ENCODE measurements around the gene SLTM.
"Not testable (repeated sequence)": the region's sequence is repeated elsewhere in the genome, so short reads cannot be mapped to it uniquely, and the experiment has no call there.

SLTM gene

DNA sequence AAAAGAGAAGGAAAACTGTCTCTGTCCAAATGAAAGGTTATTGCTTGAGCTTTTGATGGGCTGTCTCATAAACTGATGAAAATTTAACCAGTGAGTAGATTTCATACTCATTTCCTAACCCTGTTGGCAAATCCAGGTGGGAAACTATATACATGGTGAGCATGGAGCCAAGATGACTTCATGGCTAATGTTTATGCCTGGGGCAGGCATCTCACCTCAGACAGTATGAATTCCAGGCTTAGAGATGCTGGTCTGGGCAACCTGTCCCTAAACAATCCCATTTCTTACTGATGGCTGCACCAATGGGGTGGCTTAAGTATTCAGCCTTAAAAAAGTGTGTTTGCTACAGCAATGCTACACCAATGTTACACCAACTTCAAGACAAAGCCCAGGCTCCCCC lies 58.1 kb downstream of the SLTM start:
- DNase-seq: no peak

DNA sequence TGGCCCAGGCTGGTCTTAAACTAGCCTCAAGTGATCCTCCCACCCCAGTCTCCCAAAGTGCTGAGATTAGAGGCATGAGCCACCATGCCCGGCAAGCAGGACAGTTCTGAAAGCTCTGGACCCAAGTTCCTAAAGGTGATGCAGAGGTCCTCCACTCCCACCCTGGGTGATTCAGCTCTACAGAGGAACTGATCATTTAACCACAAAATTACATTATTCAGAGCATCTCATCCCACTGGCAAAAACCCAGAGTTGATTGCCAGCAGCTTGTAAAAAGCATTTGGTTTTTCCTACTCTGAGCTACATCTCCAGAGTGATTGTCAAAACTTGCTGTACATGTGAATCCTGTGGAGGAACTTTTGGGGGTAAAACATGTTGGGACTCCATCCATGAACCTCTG lies 60.2 kb downstream of the SLTM start:
- DNase-seq: no peak

DNA sequence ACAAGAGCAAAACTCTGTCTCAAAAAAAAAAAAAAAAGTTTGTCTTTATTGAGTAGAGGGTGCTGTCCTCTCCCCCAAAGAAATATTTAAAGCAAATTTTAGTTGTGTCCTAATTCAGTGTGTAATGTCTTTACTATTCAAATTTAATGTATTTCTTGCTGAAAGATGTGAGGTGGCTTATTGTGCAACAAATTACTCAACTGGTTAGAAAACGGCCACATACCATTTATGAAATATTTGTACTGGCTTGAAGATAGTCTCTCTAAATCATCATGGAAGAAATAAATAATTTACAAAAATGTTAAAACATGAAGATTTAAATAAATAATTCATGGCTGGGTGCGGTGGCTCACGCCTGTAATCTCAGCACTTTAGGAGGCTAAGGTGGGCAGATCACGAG lies 63.0 kb downstream of the SLTM start:
- no peak for DNase-seq

DNA sequence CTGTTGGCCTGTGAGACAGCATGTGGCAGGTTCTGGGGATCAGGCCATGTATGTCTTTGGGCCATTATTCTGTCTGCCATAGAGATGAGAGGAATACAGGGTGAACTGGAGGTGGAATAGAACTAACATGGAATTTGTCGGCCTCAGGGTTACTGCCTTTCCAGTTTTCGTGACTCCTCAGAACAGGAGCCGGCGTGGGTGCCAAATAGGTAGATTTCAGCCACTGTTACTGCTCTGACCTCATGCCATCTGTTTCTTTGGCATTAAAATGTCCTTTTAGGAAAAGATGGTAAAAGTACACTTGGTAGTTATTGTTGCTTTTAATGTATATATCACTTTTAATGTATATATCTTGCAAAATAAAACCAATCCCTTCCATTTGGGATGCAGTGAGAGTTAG lies 65.6 kb downstream of the SLTM start:
- DNase-seq: no peak

DNA sequence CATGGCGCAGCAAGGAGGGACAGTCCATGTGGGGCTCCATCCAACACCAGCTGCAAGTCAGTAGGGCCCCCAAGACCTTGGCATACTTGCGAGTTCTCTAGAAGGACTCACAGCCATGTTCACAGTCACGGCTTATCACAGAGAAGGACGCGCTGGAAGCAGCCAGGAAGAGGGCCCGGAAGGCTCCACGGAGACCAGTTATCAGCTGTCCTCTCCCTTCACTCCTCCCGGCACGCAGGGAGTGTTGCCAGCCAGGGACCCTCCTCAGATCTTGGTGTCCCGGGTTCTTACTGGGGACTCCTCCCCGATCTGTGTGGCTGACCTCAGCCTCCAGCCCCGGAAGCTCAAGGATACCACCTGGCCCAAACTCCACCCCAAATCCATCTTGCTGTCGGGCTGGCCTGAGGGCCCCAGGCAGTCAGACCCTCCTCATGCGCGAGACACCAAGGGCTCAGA lies 68.0 kb downstream of the SLTM start:
- DNase-seq: no peak

DNA sequence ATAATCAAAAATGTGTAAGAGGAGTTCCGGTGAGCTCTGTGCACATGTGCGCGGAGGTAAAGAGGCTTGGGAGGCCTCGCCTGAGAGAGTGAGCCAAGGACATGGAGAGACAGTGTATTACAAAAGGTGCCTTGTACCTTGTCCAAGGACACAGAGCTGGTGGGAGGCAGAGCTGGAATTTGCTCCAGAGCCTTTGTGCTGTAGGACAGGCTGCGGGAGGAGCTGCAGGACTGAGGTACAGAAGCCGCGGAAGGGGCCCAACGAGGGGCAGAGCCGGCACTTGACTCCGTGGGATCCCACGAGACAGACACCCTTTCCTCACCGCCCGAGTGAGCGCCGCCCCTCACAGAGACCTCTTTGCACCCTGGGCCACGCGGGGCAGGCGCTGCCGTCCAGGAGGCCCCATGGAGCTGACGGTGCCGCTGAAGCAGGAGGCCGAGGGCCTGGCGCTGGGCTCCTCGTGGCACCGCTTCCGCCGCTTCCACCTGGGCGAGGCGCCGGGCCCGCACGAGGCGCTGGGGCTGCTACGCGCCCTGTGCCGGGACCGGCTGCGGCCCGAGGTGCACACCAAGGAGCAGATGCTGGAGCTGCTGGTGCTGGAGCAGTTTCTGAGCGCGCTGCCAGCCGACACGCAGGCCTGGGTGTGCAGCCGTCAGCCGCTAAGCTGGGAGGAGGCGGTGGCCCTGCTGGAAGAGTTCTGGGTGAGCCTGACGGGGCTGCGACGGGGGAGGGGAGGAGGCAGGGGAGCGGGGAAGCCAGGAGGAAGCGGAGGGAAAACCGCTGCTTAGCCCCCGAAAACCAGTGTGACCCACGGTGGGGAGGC lies 68.7 kb downstream of the SLTM start:
- DNase-seq: no peak

DNA sequence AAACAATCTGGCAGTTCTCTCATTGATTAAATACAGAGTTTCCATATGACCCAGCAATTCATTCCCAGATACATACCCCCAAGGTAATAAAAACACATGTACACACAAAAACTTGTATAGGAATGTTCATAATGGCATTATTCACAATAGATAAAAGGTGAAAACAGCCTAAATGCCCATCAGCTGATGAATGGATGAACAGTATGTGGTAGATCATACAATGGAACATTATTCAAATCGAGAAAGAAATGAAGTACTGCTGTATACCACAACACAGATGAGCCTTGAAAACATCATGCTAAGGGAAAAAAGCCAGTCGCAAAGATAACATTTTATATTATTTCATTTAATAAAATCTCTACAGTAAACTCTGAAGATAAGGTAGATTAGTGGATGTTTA lies 71.2 kb downstream of the SLTM start:
- no peak for DNase-seq

DNA sequence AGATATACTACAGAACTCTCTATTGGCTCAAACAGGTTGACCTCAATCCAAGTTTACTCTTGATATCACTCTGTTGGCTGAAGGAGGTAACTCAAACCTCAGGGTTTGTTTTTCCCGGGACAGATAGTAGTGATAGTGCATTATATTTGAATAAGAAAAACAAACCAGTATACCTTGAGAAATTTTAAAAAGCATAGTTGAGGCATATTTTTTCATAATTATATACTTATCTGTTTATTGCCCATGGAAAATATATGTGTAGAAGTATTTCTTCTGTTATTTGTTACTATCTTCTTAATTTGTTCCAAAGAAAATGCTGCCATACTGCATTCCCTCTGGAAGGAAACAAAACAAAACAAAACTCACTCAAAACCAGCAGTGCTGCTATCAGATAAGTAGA lies 76.9 kb downstream of the SLTM start:
- not testable (repeated sequence) for DNase-seq

DNA sequence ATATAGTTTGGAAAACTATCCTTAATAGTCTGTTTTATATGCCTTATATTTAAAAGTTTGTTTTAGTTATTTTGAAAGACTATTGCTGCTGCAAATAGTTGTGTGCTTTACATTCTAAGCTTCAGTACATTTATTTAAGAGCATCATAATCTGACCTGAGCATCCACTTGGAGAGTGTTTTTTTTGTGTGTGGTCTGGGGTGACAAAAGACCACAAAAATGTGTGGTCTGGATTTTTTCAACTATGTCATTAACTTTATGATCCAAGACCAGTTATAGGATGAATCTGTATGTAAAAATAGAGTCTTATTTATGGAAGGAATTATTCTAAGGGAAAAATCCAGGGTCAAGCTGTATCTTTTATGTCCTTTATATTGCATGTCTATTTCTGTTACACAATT lies 77.4 kb downstream of the SLTM start:
- DNase-seq: no peak

DNA sequence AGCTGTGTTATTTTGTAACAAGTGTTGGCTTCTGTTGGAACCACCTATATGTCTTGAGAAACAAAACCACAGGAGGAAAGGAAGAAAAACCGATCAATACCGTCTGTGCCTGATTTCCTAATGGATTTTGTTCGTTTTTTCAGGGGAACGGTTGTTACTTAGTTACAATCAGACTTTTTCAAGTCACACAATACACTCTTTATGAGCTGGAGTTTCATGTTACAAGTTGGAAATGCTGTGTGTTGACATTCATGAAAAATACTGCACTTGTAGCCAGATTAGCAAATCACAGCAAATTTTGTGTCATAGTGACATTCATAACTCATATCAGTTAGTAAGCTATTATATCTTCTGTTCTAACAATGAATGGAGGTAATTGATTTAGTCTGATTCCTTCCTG lies 78.9 kb downstream of the SLTM start:
- DNase-seq: no peak

DNA sequence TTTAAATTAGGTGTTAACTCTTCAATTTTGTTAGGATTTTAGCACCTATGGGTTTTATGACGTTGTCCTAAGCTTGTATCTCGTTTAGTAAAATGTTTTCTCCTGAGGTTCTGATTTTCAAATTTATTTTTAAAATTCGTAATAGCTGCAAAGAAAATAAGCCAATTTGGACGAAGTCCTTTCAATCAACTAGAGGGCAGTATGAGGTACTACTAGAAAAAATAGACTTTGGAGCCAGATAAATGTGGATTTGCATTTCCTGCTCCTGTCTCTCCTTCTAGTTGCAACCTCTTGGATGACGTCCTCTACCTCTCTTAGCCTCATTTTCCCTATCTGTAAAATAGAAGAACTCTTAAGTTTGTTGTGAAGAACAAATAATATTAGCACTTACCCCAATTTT lies 81.1 kb downstream of the SLTM start:
- no peak for DNase-seq

DNA sequence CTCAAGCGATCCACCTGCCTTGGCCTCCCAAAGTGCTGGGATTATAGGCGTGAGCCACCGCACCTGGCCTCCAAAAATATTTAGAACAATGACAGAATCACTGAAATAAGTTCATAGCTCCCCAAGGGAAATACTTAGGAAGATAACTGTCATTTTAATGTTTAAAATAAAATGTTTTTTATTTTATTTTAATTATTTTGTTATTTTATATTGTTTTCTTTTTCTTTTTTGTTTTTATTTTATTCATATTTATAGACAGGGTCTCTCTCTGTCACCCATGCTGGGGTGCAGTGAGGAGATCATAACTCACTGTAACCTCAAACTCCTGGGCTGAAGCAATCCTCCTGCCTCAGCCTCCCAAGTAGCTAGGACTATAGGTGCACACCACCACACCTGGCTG lies 82.3 kb downstream of the SLTM start:
- not testable (repeated sequence) for DNase-seq

DNA sequence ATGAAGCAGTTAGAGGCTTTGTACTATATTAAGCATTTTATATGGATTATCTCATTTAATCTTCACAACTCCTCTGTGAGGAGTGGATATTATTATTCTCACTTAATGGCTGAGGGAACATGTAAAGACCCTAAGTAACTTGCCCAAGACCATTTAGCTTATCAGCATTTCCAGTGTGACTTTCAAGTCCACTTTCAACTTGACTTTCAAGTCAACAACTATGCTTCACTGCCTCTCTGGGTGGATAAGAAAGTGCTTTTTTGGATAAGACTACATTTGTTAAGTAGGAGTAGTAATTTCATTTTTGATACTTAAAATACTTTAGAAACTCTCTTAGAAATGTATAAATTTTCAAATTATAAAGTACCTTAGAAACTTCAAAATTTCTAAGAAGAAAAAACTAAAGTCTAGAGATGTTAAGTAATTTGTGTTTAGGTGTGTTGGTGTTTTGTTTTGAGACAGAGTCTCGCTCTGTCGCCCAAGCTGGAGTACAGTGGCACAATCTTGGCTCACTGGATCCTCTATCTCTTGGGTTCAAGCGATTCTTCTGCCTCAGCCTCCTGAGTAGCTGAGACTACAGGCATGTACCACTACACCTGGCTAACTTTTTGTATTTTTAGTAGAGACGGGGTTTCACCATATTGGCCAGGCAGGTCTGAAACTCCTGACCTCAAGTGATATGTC lies 90.6 kb downstream of the SLTM start:
- no peak for DNase-seq

DNA sequence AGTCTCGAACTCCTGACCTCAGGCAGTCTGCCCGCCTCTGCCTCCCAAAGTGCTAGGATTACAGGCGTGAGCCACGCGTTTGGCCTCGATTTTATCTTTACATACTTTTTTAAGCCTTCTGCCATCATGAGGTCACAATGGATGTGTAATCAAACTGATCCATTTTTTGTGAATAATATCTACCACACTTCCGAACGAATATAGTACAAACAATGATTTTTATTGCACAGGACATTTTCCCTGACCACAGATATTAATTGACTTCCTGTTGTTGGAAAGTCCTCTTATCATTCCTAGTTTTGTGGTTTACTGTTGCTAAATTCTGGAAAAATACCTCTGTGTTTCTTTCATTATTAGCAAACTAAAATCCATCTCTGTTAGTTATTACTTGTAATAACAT lies 93.4 kb downstream of the SLTM start:
- no peak for DNase-seq

DNA sequence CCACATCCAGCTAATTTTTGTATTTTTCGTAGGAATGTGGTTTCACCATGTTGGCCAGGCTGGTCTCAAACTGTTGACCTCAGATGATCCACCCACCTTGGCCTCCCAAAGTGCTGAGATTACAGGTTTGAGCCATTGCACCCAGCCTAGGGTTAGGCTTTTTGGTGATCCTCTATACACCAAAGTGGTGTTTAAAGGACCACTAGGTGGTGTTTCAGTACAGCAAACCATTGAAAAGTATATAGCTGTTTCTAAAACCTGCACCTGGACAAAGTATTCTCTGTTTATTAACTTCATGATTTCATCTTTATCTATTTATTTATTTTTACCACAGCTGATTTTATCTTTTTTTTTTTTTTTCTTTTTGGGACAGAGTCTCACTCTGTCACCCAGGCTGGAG lies 94.0 kb downstream of the SLTM start:
- DNase-seq: no peak

DNA sequence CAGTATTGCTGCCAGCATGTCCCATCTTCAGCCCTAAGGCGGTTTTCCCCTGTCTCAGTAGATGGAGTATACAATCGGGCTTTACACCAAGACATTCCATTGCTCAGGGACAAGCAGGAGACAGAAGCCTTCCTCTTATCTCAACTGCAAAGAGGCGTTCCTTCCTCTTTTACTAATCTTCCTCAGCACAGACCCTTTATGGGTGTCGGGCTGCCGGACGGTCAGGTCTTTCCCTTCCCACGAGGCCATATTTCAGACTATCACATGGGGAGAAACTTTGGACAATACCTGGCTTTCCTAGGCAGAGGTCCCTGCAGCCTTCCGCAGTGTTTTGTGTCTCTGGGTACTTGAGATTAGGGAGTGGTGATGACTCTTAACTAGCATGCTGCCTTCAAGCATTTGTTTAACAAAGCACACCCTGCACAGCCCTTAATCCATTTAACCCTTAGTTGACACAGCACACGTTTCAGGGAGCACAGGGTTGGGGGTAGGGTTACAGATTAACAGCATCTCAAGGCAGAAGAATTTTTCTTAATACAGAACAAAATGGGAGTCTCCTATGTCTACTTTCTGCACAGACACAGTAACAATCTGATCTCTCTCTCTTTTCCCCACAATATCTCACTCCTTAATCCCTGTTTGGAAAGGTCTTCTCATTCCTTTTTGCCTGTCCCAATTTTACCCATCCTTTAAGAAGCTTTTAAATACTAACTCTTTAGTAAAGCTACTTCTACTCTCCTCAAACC lies 99.6 kb downstream of the SLTM start:
- not testable (repeated sequence) for DNase-seq

DNA sequence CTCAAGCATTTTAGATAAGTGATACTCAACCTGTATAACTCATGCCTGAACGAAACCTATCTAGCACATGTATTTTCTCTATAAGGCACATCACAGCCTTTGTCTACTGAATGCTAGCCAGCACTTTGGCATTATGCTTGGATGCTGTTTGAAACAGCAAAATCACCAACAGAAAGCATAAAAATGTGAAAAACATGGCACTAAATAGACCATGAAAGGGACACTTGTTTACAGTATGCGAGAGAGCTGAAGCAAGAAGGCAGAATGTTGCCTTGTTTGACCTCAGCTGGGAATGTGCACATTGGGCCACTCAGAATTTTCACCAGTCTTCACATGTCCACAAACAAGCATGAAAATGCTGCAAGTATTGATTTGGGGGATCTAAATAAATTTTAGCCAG lies 102.9 kb downstream of the SLTM start:
- DNase-seq: no peak

Data from T-helper 9 cell (primary cell).